Activated CD4-positive, alpha-beta memory T cell treated with anti-CD3 and anti-CD28 coated beads, Interleukin-2, amount 10 ng/mL, durations not matched to agents 7 days and 5 days (primary cell): Measurements from ENCODE around the gene CLSTN2. TPM values are rescaled to one million over a fixed set of nuclear protein-coding genes. Genes with fewer than 3 reads are reported as not detected.

Experiments used
- CTCF ChIA-PET: fragments of 350-600 bp; sonication (Branson Sonifier 250); formaldehyde crosslinking; loops from one replicate; lab custom pipeline; 2021; ENCODE audit warnings: antibody characterized with exemption, inconsistent platforms; lab: Charles Lee
- POLR2A ChIA-PET: fragments of 350-600 bp; sonication (Branson Sonifier 250); formaldehyde crosslinking; loops from one replicate; lab custom pipeline; 2021; ENCODE audit warnings: antibody characterized with exemption; lab: Charles Lee
- DNase-seq: peaks from one replicate; pipeline ENCODE4 v3.0.0-alpha.2; 2020
- H3K27ac Mint-ChIP-seq: one replicate; pipeline ENCODE4 v1.8.0; 2021; ENCODE audit warnings: mild to moderate bottlenecking, mixed read lengths
- H3K27me3 Mint-ChIP-seq: one replicate; pipeline ENCODE4 v1.8.0; 2021; ENCODE audit warnings: mixed read lengths
- H3K36me3 Mint-ChIP-seq: one replicate; pipeline ENCODE4 v1.8.0; 2021; ENCODE audit warnings: low read depth, mixed read lengths
- H3K4me1 Mint-ChIP-seq: one replicate; pipeline ENCODE4 v1.8.0; 2021; ENCODE audit warnings: mixed read lengths
- H3K4me3 Mint-ChIP-seq: one replicate; pipeline ENCODE4 v1.8.0; 2021; ENCODE audit warnings: mild to moderate bottlenecking, mixed read lengths
- H3K9me3 Mint-ChIP-seq: one replicate; pipeline ENCODE4 v1.8.0; 2021; ENCODE audit warnings: mixed read lengths
- total RNA-seq, 2 experiments: library from RNA; stranded (reverse); gene quantifications; one replicate each; pipeline ENCODE4 v1.2.3, GENCODE V29; 2021

Gene CLSTN2
- total RNA-seq, 2 experiments from 2014 or later = not detected

DNA sequence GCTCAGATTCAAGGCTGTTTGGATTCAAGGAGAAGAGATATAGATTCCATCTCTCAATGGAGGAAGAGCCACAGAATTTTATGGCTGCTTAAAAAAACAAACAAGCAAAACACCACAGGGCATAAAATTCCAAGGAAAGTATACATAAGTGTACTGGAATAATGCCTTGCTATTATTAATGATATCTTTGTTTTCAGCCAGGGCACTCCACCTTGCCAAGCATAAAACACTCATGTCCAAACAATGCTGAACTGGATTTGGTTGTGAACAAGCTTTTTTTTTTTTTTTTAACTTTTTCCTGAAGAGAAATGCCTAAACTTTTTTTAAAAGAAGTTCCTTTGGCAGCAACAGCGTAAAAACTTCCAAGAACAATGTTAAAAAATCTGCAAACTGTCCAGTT, 4.8 kb upstream of the CLSTN2 start:
- no peaks in the 10 kb centered on the region for H3K36me3 Mint-ChIP-seq
- ChIA-PET CTCF (no interaction called here), POLR2A (no interaction called here)
- no peaks in the 10 kb centered on the region for H3K9me3 Mint-ChIP-seq
- DNase-seq = no peak
- no peaks in the 10 kb centered on the region for H3K4me1 Mint-ChIP-seq
- no peak overlapping the region for H3K4me3 Mint-ChIP-seq
- H3K27ac Mint-ChIP-seq = no peak overlapping the region
- H3K27me3 Mint-ChIP-seq = peaks cover 13% of the 10 kb centered on the region

DNA sequence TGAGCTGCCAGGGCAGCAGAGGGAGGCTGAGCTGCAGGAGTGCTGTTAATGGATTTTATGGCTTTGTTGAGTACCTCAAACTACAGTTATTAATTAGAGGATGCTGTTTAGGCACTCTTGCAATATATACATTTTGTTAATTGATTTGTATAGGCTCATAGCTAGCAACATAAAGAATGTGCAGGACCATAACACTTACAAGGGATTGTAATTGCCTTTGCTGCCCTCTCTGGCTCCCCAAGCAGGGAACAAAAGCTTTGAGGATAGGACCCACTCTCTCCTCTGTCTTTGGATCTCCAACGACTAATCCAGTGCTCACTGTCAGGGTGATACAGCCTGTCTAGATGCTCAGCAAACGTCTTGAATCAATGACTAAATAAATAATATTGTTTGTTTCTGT, 1.2 kb upstream of the CLSTN2 start:
- H3K27me3 Mint-ChIP-seq = peaks cover 35% of the 10 kb centered on the region
- ChIA-PET CTCF (no interaction called here), POLR2A (no interaction called here)
- no peaks in the 10 kb centered on the region for H3K36me3 Mint-ChIP-seq
- no peak for DNase-seq
- no peak overlapping the region for H3K4me3 Mint-ChIP-seq
- H3K9me3 Mint-ChIP-seq = no peaks in the 10 kb centered on the region
- H3K27ac Mint-ChIP-seq = no peak overlapping the region
- no peaks in the 10 kb centered on the region for H3K4me1 Mint-ChIP-seq

DNA sequence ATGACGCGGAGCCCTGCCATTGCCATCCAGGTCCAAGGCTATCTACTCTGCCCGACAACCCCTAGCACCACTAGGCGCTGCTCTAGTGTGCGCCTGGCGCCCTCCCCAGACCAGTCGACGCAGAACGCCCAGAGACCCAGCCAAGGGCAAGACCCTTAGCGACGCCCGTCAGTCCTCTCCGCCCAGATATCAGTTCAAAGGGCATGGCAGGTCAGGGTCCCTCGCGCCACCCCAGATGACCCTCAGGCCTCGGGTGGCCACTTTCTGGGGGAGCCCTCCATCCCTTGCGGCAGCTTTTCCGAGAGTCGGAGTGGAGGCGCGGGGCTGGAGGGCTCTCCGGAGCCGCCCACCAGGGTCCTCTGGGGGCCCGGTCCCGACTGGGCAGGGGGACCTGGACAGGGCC, 371 bp upstream of the CLSTN2 start:
- no peaks in the 10 kb centered on the region for H3K36me3 Mint-ChIP-seq
- CTCF ChIA-PET = no interaction called here
- no peak overlapping the region for H3K27ac Mint-ChIP-seq
- POLR2A ChIA-PET = no interaction called here
- H3K4me3 Mint-ChIP-seq = no peak overlapping the region
- no peaks in the 10 kb centered on the region for H3K4me1 Mint-ChIP-seq
- no peak for DNase-seq
- H3K27me3 Mint-ChIP-seq = peaks cover 35% of the 10 kb centered on the region
- H3K9me3 Mint-ChIP-seq = no peaks in the 10 kb centered on the region

DNA sequence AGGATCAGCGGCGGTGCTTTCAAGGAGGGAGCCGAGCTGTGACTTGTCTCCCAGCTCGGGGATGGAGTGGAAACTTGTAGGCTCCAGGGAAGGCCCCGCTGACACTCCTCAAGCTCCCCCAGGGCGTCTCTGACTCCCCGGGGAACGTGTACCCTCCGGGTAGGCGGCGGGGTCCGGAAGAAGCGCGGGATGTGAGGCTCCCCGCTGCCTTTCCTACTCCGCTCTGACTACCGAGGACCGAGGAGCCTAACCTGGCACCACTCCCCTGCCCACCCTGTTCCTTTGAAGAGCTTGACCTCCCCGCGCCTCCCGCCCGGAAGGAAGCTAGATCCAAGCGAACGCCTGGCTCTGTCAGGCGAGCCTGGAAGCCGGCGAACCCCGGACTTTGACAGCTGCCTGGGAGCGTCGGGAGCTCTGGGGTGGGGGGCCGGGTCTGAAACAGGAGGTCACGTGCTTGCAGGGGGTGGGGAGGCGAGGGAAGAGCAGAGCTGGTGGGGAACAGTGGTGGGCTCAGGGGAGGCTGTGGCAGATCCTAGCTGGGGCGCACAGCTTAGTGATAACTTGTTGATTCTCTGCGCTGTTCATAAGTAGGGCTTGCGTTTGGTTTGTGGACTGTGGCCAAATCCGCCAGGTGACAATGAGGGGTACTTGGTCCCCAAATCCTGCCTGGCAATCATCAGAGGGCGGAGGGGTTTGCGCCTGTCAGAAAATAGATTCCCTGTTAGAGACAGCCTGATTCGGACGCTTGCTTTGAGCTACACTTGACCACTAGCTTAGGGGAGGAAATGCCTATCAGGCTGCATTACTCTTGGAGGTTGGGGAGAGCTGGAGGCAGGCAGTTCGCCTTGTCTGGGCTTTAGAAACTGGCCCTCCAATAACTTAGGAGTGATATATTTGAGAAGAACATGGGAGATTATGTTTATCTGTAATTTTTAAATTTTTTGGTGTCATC, 1.2 kb downstream of the CLSTN2 start:
- CTCF ChIA-PET = no interaction called here
- peaks cover 35% of the 10 kb centered on the region for H3K27me3 Mint-ChIP-seq
- POLR2A ChIA-PET = no interaction called here
- H3K27ac Mint-ChIP-seq = no peak overlapping the region
- no peak for DNase-seq
- no peaks in the 10 kb centered on the region for H3K4me1 Mint-ChIP-seq
- H3K4me3 Mint-ChIP-seq = no peak overlapping the region
- no peaks in the 10 kb centered on the region for H3K36me3 Mint-ChIP-seq
- no peaks in the 10 kb centered on the region for H3K9me3 Mint-ChIP-seq

DNA sequence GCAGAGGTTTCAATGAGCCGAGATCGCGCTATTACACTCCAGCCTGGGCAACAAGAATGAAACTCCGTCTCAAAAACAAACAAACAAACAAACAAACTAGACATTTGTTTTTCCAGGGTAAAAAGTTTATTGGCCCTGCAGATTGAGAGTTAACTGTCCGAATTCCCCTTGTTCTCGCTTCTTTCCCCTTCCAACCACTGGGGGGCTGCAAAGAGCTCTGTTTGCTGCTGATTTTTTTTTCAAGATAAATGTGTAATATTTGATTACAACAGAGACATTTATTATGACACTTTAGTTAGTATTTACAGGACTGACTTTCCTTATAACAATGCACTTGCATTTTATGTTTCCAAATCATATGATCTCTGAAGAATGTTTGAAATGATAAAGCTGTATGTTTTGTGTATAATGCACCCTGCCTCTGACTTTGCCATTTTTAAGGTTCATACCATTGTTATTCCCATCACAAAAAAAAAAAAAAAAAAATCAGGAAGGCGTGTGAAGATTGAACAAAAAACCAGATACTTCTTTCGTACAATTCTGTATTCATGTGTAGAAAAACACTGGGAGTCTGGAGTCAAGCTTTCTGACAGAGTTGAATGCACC, 2.8 kb downstream of the CLSTN2 start:
- Mint-ChIP-seq H3K36me3 (no peaks in the 10 kb centered on the region), H3K9me3 (no peaks in the 10 kb centered on the region), H3K4me3 (no peak overlapping the region), H3K27me3 (peaks cover 32% of the 10 kb centered on the region), H3K4me1 (no peaks in the 10 kb centered on the region), H3K27ac (no peak overlapping the region)
- no peak for DNase-seq
- CTCF ChIA-PET = interaction anchor here (0.5 to 0.7 kb wide), 3 partner anchors 20 to 1533 kb away, joined by 3 read pairs; no protein-coding TSS in a partner anchor
- POLR2A ChIA-PET = no interaction called here

DNA sequence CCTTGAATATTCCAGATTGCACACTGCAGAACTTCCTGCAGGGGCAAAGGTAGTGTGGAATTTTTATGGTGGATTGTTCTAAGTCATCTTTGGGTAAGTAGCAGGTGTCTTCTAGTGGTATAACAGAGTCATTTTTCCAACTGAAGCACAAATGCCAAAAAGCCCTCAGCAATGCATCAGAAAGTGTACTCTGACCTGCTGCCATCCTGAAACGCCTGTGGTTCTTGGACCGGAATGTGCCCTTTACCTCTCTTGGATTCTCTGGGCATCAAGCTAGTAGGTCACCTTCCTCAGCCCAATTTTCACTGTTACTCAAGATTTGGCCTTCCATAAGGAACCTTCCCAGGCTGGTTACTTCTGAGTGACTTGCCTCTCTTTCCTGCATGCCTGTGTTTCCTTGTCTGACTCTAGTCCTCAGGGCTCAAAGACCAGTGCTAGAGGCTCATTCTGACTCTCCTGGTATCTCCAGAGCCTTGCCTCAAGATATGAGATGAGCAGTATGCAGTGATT, 4.8 kb downstream of the CLSTN2 start:
- no peaks in the 10 kb centered on the region for H3K9me3 Mint-ChIP-seq
- DNase-seq = no peak
- ChIA-PET POLR2A (no interaction called here), CTCF (no interaction called here)
- H3K27ac Mint-ChIP-seq = no peak overlapping the region
- no peak overlapping the region for H3K4me3 Mint-ChIP-seq
- H3K4me1 Mint-ChIP-seq = no peaks in the 10 kb centered on the region
- H3K36me3 Mint-ChIP-seq = no peaks in the 10 kb centered on the region
- peaks cover 22% of the 10 kb centered on the region for H3K27me3 Mint-ChIP-seq

DNA sequence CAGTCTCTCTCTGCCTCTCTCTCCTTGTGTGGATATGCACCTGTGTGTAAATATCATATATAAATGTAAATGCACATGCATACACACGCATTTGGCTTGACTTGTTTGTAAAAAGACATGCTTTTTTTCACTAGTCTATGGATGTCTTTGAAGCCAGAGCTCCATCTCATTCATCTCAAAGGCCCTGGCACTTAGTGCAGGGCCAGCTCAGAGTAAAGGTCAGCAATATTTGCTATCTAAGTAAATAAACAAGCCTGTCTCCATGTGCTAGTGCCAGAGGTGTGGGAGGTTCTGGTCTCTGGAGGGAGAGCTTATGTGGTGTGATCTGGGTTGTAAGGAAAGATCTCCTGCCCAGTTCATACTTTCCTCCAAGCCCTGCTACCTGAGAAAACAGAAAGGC, 5.6 kb downstream of the CLSTN2 start:
- POLR2A ChIA-PET = no interaction called here
- H3K9me3 Mint-ChIP-seq = no peaks in the 10 kb centered on the region
- H3K27ac Mint-ChIP-seq = no peak overlapping the region
- no peak for DNase-seq
- H3K36me3 Mint-ChIP-seq = no peaks in the 10 kb centered on the region
- H3K4me3 Mint-ChIP-seq = no peak overlapping the region
- no peaks in the 10 kb centered on the region for H3K4me1 Mint-ChIP-seq
- H3K27me3 Mint-ChIP-seq = peaks cover 20% of the 10 kb centered on the region
- CTCF ChIA-PET = interaction anchor here (0.6 kb wide), 1 partner anchor 73 kb away, joined by 3 read pairs; no protein-coding TSS in a partner anchor

DNA sequence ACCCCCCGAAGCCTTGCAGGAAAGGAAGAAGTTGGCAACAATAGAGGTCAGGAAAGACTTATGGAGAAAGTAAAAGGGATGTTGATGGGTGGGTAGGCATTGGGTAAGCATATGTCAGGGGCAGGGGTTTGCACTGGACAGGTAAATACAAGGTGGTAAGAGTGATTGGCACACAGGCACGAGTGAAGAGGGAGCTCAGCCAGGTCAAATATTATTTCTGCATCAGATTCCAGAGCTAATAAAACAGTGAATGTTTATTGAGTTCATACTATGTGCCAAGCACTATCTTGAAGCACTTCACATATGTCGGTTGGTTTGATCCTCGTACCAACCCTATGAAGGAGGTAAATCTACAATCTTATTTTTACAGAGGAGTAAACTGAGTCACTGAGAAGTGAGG, 6.6 kb downstream of the CLSTN2 start:
- ChIA-PET POLR2A (no interaction called here), CTCF (no interaction called here)
- no peaks in the 10 kb centered on the region for H3K36me3 Mint-ChIP-seq
- no peak for DNase-seq
- H3K4me3 Mint-ChIP-seq = no peak overlapping the region
- no peak overlapping the region for H3K27ac Mint-ChIP-seq
- H3K27me3 Mint-ChIP-seq = peaks cover 10% of the 10 kb centered on the region
- no peaks in the 10 kb centered on the region for H3K9me3 Mint-ChIP-seq
- no peaks in the 10 kb centered on the region for H3K4me1 Mint-ChIP-seq

DNA sequence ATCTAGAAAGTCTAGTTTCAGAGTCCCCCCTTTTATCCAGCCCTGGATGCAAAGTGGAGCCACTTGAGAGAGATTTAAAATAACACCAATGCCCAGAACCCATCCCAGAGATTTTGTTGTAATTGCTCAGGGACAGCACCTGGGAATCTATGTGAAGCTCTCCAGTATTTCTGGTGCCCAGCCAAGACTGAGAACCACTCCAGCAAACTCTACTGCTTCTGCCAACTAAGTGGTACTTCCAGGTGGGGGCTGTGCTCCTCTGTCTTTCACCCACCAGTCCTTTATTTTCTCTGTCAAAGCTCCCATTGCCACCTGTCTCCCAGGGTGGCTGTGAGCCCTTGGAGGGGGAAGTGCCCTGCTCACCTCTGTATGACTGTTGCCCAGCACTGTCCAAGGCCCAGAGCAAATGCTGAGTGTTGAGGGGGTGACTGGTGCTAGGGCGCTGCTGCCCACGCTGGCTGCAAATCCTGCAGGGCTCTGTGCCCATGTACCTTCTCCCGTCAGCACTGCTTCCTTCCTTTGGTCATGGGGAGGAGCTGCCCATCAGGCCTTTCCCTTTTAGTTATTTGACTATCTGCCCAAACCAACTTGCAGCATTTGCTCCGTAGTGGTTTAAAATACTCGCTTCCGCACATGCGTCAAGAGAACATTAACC, 9.4 kb downstream of the CLSTN2 start:
- Mint-ChIP-seq H3K4me1 (no peaks in the 10 kb centered on the region), H3K36me3 (no peaks in the 10 kb centered on the region), H3K9me3 (no peaks in the 10 kb centered on the region), H3K4me3 (no peak overlapping the region), H3K27ac (no peak overlapping the region), H3K27me3 (no peaks in the 10 kb centered on the region)
- POLR2A ChIA-PET = no interaction called here
- CTCF ChIA-PET = no interaction called here
- DNase-seq = no peak

DNA sequence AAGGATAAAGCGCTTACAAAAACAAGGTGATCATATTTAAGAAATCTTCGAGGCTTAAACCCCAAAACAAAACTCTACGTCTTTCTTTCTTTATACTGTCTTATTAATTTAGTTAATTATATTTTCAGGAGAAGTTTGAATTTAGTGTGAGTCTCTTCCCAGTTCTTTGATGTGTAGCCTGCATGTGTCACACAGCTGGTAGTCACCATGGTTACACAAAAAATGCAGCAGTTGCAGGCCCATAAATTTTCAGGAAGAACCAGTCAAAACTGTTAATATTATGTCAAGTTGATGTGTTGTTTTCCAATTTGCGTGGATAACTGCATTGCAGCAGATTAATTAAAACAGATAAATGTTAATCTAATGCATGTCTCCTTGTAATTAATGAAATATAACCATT, 10.4 kb downstream of the CLSTN2 start:
- H3K27me3 Mint-ChIP-seq = no peaks in the 10 kb centered on the region
- CTCF ChIA-PET = no interaction called here
- no peak for DNase-seq
- H3K36me3 Mint-ChIP-seq = no peaks in the 10 kb centered on the region
- no peaks in the 10 kb centered on the region for H3K9me3 Mint-ChIP-seq
- POLR2A ChIA-PET = no interaction called here
- no peaks in the 10 kb centered on the region for H3K4me1 Mint-ChIP-seq
- H3K4me3 Mint-ChIP-seq = no peak overlapping the region
- H3K27ac Mint-ChIP-seq = no peak overlapping the region

DNA sequence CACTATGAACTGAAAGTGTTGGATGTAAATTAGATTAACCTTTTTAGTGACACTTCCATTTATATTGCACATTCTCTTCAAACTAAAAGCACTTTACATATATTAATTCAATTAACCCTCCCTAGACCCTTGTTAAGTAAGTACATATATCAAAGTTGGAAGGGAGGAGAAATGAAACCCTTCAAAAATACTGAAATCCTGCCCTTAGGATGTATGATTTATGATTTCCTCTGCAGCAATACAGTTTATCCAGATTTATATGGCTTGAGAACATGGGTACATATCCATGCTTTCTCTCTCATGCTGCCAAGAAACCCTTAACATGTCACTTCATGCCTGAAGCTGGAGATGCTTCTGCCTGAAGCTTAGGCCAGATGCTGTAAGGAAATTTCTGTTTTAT, 11.0 kb downstream of the CLSTN2 start:
- Mint-ChIP-seq H3K36me3 (no peaks in the 10 kb centered on the region), H3K27me3 (no peaks in the 10 kb centered on the region), H3K9me3 (no peaks in the 10 kb centered on the region), H3K4me1 (no peaks in the 10 kb centered on the region), H3K27ac (no peak overlapping the region), H3K4me3 (no peak overlapping the region)
- ChIA-PET CTCF (no interaction called here), POLR2A (no interaction called here)
- no peak for DNase-seq

DNA sequence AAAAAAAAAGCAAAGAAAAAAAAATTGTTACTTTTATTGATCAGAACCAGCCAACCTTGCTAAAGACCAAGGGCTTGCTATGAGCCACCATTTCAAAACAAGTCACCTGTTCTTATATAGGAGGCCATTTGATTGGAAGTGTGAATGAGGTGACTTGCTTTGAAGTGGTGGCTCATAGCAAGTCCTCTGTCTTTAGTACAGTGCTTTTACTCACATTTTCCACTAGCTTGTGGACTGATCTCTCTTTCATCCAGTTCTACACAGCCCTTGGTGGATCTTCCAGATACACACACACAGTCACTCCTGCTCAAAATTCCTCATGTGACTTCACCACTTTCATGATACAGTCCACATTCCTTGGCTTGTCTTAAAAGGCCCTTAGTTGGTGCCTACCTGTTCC, 13.5 kb downstream of the CLSTN2 start:
- Mint-ChIP-seq H3K4me1 (no peaks in the 10 kb centered on the region), H3K36me3 (no peaks in the 10 kb centered on the region), H3K27me3 (no peaks in the 10 kb centered on the region), H3K27ac (no peak overlapping the region), H3K4me3 (no peak overlapping the region), H3K9me3 (no peaks in the 10 kb centered on the region)
- POLR2A ChIA-PET = no interaction called here
- no peak for DNase-seq
- CTCF ChIA-PET = no interaction called here

DNA sequence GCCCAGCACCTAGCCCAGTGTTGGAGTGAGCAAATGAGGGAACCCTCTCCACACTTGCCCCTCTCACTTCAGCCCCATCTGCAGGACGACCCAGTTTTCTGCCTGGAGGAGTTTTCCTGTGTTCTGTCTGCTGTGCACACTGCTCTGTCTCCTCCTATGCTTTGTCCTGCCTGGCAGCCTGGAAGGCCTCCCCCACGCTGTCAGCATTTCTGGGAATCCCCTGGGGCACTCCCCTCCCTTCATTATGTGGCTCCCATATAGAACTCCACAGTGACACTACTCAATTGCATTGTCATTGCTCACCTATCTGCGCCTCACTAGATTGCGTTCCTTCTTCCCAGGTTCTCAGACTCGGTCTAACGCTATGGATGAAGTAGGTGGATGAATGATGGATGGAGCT, 13.9 kb downstream of the CLSTN2 start:
- Mint-ChIP-seq H3K36me3 (no peaks in the 10 kb centered on the region), H3K27me3 (no peaks in the 10 kb centered on the region), H3K27ac (no peak overlapping the region), H3K4me3 (no peak overlapping the region), H3K4me1 (no peaks in the 10 kb centered on the region), H3K9me3 (no peaks in the 10 kb centered on the region)
- CTCF ChIA-PET = no interaction called here
- no peak for DNase-seq
- POLR2A ChIA-PET = no interaction called here
